Activated CD4-positive, CD25-positive, alpha-beta regulatory T cell (primary cell): ENCODE data around the gene MFSD11.
"Not testable (repeated sequence)": the region's sequence is repeated elsewhere in the genome, so short reads cannot be mapped to it uniquely, and the experiment has no call there.

Source experiments
- DNase-seq, 4 experiments: peaks; one replicate each; lab custom pipeline; 2025; lab: John Stamatoyannopoulos, UW

The MFSD11 gene

DNA sequence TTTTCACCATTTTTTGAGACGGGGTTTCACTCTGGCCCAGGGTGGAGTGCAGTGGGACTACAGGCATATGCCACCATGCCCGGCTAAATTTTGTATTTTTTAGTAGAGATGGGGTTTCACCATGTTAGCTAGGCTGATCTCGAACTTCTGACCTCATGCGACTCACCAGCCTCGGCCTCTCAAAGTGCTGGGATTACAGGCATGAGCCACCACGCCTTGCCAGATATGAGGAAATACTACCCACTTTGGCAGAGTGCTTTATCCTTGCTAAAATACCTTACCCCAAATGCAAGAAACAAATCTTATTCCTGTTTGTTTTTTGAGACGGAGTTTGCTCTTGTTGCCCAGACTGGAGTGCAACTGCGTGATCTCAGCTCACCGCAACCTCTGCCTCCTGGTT, 67.4 kb downstream of the MFSD11 start:
- no peak for DNase-seq

DNA sequence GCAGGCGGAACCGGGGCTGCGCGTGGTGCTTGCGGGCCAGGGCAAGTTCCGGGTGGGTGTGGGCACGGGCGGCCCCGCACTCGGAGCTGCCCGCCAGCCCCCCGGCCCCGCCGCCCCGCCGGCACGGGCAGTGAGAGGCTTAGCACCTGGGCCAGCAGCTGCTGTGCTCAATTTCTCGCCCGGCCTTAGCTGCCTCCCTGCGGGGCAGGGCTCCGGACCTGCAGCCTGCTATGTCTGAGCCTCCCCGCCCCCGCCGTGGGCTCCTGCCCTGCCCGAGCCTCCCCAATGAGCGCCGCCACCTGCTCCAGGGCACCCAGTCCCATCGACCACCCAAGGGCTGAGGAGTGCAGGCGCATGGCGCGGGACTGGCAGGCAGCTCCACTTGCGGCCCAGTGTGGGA, 68.2 kb downstream of the MFSD11 start:
- not testable (repeated sequence) for DNase-seq

DNA sequence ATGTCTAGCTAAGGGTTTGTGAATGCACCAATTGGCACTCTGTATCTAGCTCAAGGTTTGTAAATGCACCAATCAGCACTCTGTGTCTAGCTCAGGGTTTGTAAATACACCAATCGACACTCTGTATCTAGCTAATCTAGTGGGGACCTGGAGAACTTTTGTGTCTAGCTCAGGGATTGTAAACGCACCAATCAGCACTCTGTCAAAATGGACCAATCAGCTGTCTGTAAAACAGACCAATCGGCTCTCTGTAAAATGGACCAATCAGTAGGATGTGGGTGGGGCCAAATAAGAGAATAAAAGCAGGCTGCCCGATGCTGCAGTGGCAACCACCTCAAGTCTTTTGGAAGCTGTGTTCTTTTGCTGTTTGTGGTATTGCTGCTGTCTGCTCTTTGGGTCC, 68.8 kb downstream of the MFSD11 start:
- DNase-seq: not testable (repeated sequence)

DNA sequence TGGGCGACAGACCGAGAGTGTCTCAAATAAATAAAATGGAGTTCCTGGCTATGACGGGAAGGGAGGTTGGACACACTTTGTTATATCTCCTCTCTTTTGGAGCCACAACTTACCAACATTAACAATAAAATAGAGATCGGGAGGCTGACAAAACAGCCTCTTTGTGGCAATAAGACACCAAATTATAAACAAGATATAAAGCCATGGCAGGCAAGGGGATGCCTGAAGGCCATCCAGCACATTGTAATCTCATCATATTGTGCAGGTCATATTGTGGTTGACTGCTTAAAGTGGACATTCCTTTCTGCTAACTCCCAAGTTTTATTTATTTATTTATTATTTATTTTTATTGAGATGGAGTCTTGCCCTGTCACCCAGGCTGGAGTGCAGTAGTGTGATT, 70.4 kb downstream of the MFSD11 start:
- DNase-seq: no peak

DNA sequence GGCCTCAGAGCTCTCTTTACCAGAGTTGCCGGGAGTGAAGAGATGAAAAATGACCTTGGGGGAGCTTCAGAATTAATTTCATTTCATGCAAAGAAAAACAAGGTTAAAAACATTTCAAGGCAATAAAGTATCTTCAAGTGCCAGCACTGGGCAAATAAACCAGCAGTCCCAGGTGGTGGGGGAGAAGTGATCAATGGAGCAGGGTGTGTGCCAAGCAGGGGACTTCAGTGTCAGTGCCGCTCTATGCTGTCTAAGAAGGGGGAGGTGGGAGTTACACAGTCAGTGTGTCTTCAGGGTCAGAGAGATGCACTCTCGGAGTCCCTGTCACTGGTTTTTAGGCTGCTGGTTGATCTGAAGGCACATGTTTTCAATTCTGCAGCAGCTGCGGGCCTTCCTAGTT, 73.0 kb downstream of the MFSD11 start:
- DNase-seq: no peak

DNA sequence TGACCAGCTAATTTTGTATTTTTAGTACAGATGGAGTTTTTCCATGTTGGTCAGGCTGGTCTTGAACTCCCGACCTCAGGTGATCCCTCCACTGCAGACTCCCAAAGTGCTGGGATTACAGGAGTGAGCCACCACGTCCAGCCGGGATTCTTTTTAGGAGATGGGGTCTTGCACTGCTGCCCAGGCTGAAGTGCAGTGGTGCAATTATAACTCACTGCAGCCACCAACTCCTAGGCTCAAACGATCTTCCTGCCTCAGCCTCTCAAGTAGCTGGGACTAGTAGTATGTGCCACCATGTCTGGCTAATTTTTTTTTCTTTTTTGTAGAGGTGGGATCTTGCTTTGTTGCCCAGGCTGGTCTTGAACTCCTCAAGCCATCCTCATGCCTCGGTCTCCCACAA, 73.9 kb downstream of the MFSD11 start:
- DNase-seq: no peak

DNA sequence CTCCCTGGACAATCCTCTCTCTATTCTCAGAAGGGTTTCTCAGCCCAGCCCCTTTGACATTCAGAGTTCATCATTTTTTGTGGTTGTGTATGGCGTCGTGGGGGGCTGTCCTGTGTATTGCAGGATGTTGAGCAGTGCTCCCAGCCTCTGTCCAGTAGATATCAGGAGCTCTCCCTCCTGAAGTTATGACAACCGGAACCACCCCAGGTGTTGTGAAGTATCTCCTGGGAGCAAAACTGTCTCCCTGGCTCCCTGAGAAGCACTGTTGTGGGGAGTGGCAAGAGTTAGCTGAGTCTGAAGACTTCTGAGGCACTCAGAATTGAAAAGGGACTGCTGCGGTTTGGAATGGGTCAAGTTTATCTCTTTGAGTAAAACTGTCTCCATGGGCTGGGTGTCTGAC, 74.3 kb downstream of the MFSD11 start:
- DNase-seq: no peak

DNA sequence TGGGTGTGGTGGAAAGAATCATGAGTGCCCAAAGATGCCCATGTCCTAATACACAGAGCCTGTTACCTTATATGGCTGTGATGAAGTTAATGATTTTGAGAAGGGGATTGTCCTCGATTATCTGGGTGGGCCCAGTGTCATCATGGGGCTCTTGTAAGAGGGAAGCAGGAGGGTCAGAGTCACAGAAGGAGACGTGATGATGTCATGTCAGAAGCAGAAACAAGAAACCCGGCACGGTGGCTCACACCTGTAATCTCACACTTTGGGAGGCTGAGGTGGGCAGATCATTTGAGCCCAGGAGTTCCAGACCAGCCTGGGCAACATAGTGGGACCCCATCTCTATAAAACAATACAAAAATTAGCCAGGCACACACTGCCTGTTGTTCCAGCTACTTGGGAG, 75.0 kb downstream of the MFSD11 start:
- no peak for DNase-seq

DNA sequence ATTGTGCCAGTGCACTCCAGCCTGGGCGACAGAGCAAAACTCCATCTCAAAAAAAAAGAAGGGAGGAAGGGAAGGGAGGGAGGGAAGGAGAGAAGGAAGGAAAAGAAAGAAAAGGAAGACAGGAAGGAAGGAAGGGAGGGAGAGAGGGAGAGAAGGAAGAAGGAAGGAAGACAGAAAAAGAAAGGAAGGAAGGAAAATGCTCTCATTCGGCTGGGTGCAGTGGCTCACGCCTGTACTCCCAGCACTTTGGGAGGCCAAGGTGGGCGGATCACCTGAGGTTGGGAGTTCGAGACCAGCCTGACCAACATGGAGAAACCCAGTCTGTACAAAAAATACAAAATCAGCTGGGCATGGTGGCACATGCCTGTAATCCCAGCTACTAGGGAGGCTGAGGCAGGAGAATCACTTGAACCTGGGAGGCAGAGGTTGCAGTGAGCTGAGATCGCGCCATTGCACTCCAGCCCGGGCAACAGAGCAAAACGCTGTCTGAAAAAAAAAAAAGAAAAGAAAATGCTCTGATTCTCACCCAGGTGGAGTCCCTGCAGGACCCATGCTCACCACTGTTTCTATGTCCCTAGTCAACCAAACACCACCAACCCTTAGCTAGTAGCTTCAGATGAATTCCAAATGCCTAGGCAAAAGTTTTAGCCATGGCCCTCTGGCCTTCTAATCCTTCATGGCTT, 78.1 kb downstream of the MFSD11 start:
- not testable (repeated sequence) for DNase-seq

DNA sequence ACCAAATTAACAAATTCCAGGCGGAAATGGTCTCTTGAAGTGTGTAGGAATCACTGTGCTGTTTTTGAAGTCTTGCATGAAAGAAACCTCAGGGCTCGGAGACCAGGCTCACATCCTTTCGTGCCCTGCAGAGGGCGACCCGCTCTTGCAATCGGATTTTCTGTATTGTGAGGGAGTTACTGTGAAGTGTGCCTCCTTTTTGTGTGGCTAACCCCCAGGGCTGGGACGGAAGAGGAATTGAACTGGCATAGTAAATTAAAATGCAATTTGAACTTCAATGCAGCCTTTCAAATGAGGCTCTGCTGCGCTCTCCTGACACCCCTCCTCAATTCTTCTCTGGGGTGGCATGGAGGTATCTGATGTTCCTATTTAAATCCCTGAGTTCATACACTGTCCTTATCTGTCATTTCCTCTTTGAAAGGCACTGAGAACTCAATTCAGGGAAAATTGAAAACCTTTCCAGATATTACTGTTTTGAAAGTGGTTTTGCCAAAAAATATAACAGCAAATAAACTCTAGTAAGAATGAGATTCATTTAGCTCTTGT, 78.7 kb downstream of the MFSD11 start:
- peak in 3 of 4 experiments; percentile 8 to 27 (median 13) for DNase-seq

DNA sequence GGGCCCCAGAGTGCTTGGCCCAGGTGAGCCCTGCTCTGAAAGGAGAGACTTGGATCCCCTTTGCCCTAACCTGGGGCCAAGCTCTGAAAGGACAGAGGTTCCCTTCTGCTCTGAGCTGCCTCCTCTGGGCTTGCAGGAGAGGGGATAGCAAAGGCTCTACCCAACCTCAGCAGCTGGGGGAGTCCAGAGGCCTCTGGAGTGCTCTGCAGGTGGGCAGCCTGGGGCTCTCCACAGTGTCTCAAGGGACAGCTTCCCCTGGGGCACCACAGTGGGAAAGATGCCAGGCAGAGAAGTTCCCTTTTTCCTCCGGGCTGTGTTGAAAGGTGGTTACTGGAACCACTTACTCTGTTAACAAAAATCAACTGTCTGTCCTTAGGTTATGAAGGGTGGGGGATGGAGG, 82.1 kb downstream of the MFSD11 start:
- DNase-seq: no peak

DNA sequence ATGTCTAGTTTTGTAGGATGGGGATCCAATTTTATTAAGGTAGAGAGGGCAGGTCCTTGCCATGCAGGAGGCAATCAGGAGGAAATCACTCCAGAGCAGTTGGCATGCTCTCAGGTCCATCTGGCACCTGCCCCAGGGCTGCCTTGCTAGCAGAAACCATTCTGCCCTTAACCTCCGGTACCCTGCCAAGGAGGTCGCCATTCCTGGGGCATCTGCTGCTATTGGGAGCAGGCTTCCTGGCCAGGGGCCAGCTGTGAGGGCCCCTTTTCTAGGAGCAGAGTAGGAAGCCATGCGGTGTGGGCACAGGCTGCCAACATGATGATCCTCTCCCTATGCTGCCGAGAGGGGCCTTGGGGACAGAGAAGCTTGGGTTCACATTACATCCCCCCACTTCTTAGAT, 82.6 kb downstream of the MFSD11 start:
- no peak for DNase-seq

DNA sequence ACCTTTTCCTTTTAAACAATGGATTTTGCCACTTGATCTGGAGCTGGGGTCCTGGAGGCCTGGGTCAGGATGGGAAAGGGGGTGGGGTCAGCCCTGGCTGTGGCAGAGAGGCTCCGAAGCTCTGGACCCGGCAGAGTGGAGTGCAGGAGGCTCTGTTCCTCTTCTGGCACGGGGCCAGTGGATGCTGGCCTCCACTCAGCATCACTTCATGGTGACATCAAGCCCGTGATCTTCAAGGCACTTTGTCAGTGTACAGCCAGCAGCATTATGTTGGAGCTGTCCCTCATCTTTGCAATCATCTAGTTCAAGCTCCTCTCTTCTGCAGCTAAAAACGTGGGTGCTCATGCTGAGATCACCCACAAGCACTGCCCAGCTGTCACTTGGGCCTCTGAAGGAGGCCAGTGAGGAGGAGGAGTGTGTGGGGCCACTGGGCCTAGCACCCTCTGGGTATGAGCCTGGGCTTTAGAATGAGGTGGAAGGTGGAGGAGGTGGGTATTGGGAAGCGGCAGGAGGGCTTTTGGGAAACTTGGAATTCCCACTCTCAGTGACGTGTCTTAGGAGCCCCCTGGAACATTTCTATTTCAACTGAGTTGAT, 84.4 kb downstream of the MFSD11 start:
- DNase-seq: no peak

DNA sequence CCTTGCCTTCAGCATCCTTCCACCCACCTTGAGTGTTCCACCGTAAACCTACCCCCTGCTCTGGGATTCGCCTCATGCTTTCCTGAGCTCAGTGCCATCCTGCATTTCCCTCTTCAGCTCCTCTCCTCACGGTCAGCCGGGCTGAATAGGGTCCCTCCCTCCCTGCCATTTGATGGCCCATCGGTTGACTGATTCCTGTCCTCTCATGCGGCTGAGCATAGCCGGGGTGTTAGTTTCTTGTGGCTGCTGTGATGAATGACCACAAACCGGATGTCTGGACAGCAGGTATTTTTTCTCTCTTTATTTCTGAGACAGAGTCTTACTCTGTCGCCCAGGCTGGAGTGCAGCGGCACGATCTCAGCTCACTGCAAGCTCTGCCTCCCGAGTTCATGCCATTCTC, 86.2 kb downstream of the MFSD11 start:
- DNase-seq: no peak

DNA sequence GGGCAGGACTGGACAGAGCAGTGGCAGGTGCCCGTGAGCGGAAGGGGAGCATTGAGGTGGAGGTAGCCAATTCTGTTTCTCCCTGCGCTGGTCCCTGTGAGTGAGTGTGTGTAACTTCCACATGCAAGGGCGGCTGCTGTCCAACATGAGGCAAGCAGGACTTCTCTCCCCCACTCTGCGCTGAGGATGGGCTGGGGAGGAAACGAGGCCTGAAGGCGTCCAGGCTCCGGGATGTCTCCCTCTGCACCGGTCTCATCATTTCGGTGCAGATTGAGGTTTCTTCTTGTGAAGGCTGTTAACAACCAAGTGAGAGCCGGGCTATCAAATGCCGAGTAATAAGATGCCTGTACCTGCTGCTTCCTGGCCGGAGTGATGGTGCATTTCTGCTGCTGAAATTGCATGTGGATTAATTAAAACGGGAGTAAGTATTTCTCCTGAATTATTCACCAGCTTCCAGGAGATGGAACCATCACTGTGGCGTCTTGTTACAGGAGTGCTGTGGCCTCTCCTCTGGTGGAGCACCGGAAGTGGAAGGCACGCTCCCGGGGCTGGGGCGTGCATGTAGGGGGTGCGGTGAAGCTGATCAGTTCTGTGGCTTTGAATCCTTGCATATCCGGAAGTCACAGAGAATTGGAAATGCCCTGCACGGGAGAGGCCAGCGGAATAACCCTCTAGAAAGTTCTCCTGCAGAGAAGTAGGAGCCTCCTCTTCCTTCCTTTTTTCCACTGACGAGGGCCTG, 88.6 kb downstream of the MFSD11 start:
- DNase-seq: no peak

DNA sequence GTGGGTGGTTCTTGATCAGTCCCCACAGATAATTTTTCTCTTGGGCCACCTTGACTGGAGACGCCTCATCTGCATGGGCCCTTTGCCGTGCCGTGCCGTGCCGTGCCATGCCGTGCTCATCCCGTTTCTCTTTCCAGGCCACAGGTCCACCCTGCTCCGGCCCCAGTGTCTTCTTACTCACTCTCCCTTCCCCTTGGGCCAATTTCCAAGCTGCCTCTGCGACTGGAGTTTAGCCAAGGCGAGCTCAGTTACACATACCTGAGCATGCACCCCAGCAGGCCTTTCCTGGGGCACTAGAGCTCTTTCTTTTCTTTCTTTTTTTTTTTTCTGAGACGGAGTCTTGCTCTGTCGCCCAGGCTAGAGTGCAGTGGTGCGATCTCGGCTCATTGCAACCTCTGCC, 89.8 kb downstream of the MFSD11 start:
- DNase-seq: no peak
